HG02970 (cell line): ENCODE results near the gene LST1.

Experiments used
- ATAC-seq: cut with Tn5 transposase; IDR thresholded peaks from one replicate; pipeline ENCODE4 v1.9.1; 2021; ENCODE audit warnings: mild to moderate bottlenecking, moderate library complexity, moderate number of reproducible peaks; ENCODE audit not compliant: unreplicated experiment, low FRiP score

Gene LST1

DNA sequence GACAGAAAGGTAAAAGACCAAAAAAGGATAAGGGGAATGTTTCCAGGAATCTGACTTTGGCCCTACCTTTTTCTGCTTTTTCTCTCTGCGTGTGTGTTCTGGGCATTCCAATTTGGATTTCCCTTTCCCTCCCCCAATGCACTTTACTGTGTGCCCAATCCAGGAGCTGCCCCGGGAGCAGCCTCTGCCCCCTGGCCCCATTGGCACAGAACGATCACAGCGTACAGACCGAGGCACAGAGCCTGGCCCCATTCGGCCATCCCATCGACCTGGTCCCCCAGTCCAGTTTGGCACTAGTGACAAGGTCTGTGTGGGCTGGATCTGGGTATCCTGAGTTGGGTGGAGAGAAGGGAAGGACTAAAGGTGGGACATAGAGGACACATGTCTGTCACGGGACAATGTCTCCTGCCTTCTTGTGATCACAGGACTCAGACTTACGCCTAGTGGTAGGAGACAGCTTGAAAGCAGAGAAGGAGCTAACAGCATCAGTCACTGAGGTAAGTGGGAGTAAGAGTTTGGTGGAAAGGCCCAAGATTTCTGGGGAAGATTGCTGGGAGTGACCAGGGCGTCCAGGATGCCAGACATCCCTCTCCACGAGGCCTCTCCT lies 49.0 kb downstream of the LST1 start:
- no peak for ATAC-seq

DNA sequence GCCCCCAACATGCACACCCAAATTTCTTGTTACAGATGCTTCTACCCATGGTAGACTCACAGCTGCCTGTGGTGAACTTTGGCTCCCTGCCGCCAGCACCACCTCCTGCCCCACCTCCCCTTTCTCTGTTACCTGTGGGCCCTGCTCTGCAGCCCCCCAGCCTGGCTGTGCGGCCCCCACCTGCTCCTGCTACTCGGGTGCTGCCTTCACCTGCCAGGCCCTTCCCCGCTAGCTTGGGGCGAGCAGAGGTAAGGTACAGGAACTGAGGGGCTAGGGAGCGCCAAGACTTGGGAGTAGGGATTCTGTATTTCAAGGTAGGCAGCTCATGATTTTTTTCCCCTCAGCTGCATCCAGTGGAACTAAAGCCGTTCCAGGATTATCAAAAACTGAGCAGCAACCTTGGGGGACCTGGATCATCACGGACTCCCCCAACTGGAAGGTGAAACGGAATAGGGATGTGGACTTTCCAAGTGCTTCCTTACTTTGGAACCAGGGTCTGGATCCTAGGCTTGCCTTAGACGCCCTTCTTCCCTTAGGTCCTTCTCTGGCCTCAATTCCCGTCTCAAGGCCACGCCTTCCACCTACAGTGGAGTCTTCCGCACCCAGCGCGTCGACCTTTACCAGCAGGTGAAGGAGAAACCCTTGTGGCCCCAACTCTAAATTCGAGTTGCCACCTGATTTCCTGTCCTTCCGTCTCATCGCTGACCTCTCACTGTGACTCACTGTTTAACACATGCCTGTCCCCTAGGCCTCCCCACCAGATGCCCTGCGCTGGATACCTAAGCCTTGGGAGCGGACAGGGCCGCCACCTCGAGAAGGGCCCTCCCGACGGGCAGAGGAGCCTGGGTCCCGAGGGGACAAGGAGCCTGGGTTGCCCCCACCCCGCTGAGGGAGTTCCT lies 50.9 kb downstream of the LST1 start:
- ATAC-seq: no peak
